HEK293 (cell line): ENCODE results near the gene PSMC3.

Experiments
- GLIS1 ChIP-seq: fragments of 450-650 bp; formaldehyde crosslinking; IDR thresholded peaks from 2 replicates; pipeline ENCODE4 v1.5.1; 2016; ENCODE audit warnings: missing biosample characterization, missing genetic modification characterization
- HOXA7 ChIP-seq: sonication (generic); formaldehyde crosslinking; IDR thresholded peaks from 2 replicates; pipeline ENCODE4 v1.8.1; 2022; ENCODE audit warnings: missing genetic modification reagents, borderline replicate concordance
- HOXD13 ChIP-seq: sonication (generic); formaldehyde crosslinking; IDR thresholded peaks from 2 replicates; pipeline ENCODE4 v1.8.0; 2022; ENCODE audit warnings: missing genetic modification reagents, borderline replicate concordance
- KLF7 ChIP-seq: fragments of 450-650 bp; formaldehyde crosslinking; IDR thresholded peaks from 2 replicates; pipeline ENCODE4 v1.5.1; 2016; ENCODE audit warnings: missing biosample characterization, missing genetic modification characterization, borderline replicate concordance
- MEIS1 ChIP-seq: sonication (generic); formaldehyde crosslinking; IDR thresholded peaks from 2 replicates; pipeline ENCODE4 v1.8.1; 2022; ENCODE audit warnings: missing genetic modification reagents, mild to moderate bottlenecking, borderline replicate concordance
- SP2 ChIP-seq: fragments of 450-650 bp; formaldehyde crosslinking; IDR thresholded peaks from 2 replicates; pipeline ENCODE4 v1.5.1; 2016; ENCODE audit warnings: missing biosample characterization, missing genetic modification characterization
- SP7 ChIP-seq: fragments of 450-650 bp; formaldehyde crosslinking; IDR thresholded peaks from 2 replicates; pipeline ENCODE4 v1.5.1; 2016; ENCODE audit warnings: missing biosample characterization, missing genetic modification characterization
- TRIM28 ChIP-seq: IDR thresholded peaks from 2 replicates; pipeline ENCODE4 v1.6.1; 2011; ENCODE audit warnings: low read length, control low read depth, borderline replicate concordance
- WT1 ChIP-seq: fragments of 450-650 bp; formaldehyde crosslinking; IDR thresholded peaks from 2 replicates; pipeline ENCODE4 v1.5.1; 2016; ENCODE audit warnings: missing biosample characterization, missing genetic modification characterization
- YY1 ChIP-seq: fragments of 450-650 bp; formaldehyde crosslinking; IDR thresholded peaks from 2 replicates; pipeline ENCODE4 v1.5.1; 2018; ENCODE audit warnings: missing biosample characterization, missing genetic modification characterization
- ZBTB1 ChIP-seq: fragments of 450-650 bp; formaldehyde crosslinking; IDR thresholded peaks from 2 replicates; pipeline ENCODE4 v1.5.1; 2016; ENCODE audit warnings: missing biosample characterization, missing genetic modification characterization
- ZBTB17 ChIP-seq: fragments of 450-650 bp; formaldehyde crosslinking; IDR thresholded peaks from 2 replicates; pipeline ENCODE4 v1.5.1; 2016; ENCODE audit warnings: missing biosample characterization, missing genetic modification characterization
- ZBTB7A ChIP-seq: fragments of 450-650 bp; formaldehyde crosslinking; IDR thresholded peaks from 2 replicates; pipeline ENCODE4 v1.5.1; 2016; ENCODE audit warnings: low read depth, missing biosample characterization, missing genetic modification characterization
- ZEB2 ChIP-seq: fragments of 450-650 bp; formaldehyde crosslinking; IDR thresholded peaks from 2 replicates; pipeline ENCODE4 v1.5.1; 2016; ENCODE audit warnings: missing biosample characterization, missing genetic modification characterization
- ZFP37 ChIP-seq: fragments of 450-650 bp; formaldehyde crosslinking; IDR thresholded peaks from 2 replicates; pipeline ENCODE4 v1.5.1; 2016; ENCODE audit warnings: missing biosample characterization, missing genetic modification characterization
- ZNF112 ChIP-seq: fragments of 450-650 bp; formaldehyde crosslinking; IDR thresholded peaks from 2 replicates; pipeline ENCODE4 v1.5.0; 2017; ENCODE audit warnings: missing biosample characterization, missing genetic modification characterization
- ZNF175 ChIP-seq: fragments of 450-650 bp; formaldehyde crosslinking; IDR thresholded peaks from 2 replicates; pipeline ENCODE4 v1.5.1; 2016; ENCODE audit warnings: missing biosample characterization, missing genetic modification characterization
- ZNF202 ChIP-seq: fragments of 450-650 bp; formaldehyde crosslinking; IDR thresholded peaks from 2 replicates; pipeline ENCODE4 v1.5.1; 2016; ENCODE audit warnings: missing biosample characterization, missing genetic modification characterization, borderline replicate concordance
- ZNF24 ChIP-seq: fragments of 450-650 bp; formaldehyde crosslinking; IDR thresholded peaks from 2 replicates; pipeline ENCODE4 v1.5.1; 2016; ENCODE audit warnings: missing biosample characterization, missing genetic modification characterization
- ZNF266 ChIP-seq: fragments of 450-650 bp; formaldehyde crosslinking; IDR thresholded peaks from 2 replicates; pipeline ENCODE4 v1.5.1; 2016; ENCODE audit warnings: missing biosample characterization, missing genetic modification characterization, low read depth
- ZNF404 ChIP-seq: fragments of 450-650 bp; formaldehyde crosslinking; IDR thresholded peaks from 2 replicates; pipeline ENCODE4 v1.5.1; 2017; ENCODE audit warnings: missing biosample characterization, missing genetic modification characterization
- ZNF549 ChIP-seq: fragments of 450-650 bp; IDR thresholded peaks from 2 replicates; pipeline ENCODE4 v1.5.1; 2018; ENCODE audit warnings: missing biosample characterization, missing genetic modification characterization, mild to moderate bottlenecking, inconsistent platforms, moderate library complexity
- ZNF677 ChIP-seq: fragments of 450-650 bp; IDR thresholded peaks from 2 replicates; pipeline ENCODE4 v1.5.0; 2018; ENCODE audit warnings: missing biosample characterization, mild to moderate bottlenecking, missing genetic modification characterization, moderate library complexity
- ZNF707 ChIP-seq: fragments of 450-650 bp; formaldehyde crosslinking; IDR thresholded peaks from 2 replicates; pipeline ENCODE4 v1.5.1; 2016; ENCODE audit warnings: missing biosample characterization, missing genetic modification characterization
- TF ChIP-seq, protein P1 (sequence below): fragments of 450-650 bp; formaldehyde crosslinking; IDR thresholded peaks from 2 replicates; pipeline ENCODE4 v1.5.1; 2017; ENCODE audit warnings: missing biosample characterization, missing genetic modification characterization
- TF ChIP-seq, protein P2 (sequence below): fragments of 450-650 bp; formaldehyde crosslinking; IDR thresholded peaks from 2 replicates; pipeline ENCODE4 v1.5.1; 2016; ENCODE audit warnings: missing biosample characterization, missing genetic modification characterization
- TF ChIP-seq, protein P3 (sequence below): fragments of 450-650 bp; formaldehyde crosslinking; IDR thresholded peaks from 2 replicates; pipeline ENCODE4 v1.5.1; 2017; ENCODE audit warnings: missing biosample characterization, mild to moderate bottlenecking, missing genetic modification characterization, moderate library complexity
- TF ChIP-seq, protein P4 (sequence below): fragments of 450-650 bp; formaldehyde crosslinking; IDR thresholded peaks from 2 replicates; pipeline ENCODE4 v1.5.1; 2017; ENCODE audit warnings: missing biosample characterization, missing genetic modification characterization
- TF ChIP-seq, protein P5 (sequence below): fragments of 450-650 bp; formaldehyde crosslinking; IDR thresholded peaks from 2 replicates; pipeline ENCODE4 v1.5.1; 2016; ENCODE audit warnings: missing biosample characterization, missing genetic modification characterization
- TF ChIP-seq, protein P6 (sequence below): sonication (generic); formaldehyde crosslinking; IDR thresholded peaks from 2 replicates; pipeline ENCODE4 v1.8.1; 2022; ENCODE audit warnings: mild to moderate bottlenecking, moderate library complexity, missing genetic modification reagents
- TF ChIP-seq, protein P7 (sequence below): fragments of 450-650 bp; formaldehyde crosslinking; IDR thresholded peaks from 2 replicates; pipeline ENCODE4 v1.5.1; 2016; ENCODE audit warnings: missing biosample characterization, missing genetic modification characterization, low read depth

The PSMC3 gene

DNA sequence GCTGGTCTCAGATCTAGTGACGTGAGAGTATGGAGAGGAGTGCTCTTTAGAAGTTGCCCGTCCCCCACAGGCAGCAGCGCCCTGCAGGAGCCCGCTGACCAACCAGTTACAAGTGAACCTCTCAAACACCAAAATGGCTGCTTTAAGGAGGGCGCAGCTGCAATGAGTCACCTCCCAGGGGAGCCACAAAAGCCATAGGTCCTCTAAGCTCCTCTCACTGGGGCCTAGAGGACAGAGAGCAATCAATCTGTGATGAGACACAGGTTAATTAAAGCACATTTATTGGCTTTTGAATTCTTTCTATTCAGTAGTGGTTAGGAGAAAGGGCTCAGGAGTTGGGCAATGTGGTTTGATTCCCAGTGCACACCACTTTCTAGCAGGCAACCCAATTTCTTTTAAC is 38.2 kb upstream of the PSMC3 start (continued):
- TF ChIP-seq MEIS1 (CRISPR knock-in tag), result no peak
- no peak for TF ChIP-seq HOXD13 (CRISPR knock-in tag)
- TF ChIP-seq ZNF266 (tag by site-specific recombination), result no peak
- TF ChIP-seq, protein P1, sequence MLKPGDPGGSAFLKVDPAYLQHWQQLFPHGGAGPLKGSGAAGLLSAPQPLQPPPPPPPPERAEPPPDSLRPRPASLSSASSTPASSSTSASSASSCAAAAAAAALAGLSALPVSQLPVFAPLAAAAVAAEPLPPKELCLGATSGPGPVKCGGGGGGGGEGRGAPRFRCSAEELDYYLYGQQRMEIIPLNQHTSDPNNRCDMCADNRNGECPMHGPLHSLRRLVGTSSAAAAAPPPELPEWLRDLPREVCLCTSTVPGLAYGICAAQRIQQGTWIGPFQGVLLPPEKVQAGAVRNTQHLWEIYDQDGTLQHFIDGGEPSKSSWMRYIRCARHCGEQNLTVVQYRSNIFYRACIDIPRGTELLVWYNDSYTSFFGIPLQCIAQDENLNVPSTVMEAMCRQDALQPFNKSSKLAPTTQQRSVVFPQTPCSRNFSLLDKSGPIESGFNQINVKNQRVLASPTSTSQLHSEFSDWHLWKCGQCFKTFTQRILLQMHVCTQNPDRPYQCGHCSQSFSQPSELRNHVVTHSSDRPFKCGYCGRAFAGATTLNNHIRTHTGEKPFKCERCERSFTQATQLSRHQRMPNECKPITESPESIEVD (tag by site-specific recombination), result peak; percentile 50
- TF ChIP-seq, protein P2, sequence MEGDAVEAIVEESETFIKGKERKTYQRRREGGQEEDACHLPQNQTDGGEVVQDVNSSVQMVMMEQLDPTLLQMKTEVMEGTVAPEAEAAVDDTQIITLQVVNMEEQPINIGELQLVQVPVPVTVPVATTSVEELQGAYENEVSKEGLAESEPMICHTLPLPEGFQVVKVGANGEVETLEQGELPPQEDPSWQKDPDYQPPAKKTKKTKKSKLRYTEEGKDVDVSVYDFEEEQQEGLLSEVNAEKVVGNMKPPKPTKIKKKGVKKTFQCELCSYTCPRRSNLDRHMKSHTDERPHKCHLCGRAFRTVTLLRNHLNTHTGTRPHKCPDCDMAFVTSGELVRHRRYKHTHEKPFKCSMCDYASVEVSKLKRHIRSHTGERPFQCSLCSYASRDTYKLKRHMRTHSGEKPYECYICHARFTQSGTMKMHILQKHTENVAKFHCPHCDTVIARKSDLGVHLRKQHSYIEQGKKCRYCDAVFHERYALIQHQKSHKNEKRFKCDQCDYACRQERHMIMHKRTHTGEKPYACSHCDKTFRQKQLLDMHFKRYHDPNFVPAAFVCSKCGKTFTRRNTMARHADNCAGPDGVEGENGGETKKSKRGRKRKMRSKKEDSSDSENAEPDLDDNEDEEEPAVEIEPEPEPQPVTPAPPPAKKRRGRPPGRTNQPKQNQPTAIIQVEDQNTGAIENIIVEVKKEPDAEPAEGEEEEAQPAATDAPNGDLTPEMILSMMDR (tag by site-specific recombination), result no peak
- TF ChIP-seq ZNF404, result no peak
- TF ChIP-seq, protein P3, sequence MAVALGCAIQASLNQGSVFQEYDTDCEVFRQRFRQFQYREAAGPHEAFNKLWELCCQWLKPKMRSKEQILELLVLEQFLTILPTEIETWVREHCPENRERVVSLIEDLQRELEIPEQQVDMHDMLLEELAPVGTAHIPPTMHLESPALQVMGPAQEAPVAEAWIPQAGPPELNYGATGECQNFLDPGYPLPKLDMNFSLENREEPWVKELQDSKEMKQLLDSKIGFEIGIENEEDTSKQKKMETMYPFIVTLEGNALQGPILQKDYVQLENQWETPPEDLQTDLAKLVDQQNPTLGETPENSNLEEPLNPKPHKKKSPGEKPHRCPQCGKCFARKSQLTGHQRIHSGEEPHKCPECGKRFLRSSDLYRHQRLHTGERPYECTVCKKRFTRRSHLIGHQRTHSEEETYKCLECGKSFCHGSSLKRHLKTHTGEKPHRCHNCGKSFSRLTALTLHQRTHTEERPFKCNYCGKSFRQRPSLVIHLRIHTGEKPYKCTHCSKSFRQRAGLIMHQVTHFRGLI (tag by site-specific recombination), result peak; percentile 75; the same call in 1 of the 2 replicates
- no peak for TF ChIP-seq ZNF175
- TF ChIP-seq ZNF24 (tag by site-specific recombination), result peak; percentile 78; the same call in 1 of the 2 replicates
- TF ChIP-seq, protein P4, sequence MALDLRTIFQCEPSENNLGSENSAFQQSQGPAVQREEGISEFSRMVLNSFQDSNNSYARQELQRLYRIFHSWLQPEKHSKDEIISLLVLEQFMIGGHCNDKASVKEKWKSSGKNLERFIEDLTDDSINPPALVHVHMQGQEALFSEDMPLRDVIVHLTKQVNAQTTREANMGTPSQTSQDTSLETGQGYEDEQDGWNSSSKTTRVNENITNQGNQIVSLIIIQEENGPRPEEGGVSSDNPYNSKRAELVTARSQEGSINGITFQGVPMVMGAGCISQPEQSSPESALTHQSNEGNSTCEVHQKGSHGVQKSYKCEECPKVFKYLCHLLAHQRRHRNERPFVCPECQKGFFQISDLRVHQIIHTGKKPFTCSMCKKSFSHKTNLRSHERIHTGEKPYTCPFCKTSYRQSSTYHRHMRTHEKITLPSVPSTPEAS (tag by site-specific recombination), result no peak
- TF ChIP-seq ZNF677 (tag by site-specific recombination), result no peak
- TF ChIP-seq ZEB2, result peak; percentile 88
- TF ChIP-seq, protein P5, sequence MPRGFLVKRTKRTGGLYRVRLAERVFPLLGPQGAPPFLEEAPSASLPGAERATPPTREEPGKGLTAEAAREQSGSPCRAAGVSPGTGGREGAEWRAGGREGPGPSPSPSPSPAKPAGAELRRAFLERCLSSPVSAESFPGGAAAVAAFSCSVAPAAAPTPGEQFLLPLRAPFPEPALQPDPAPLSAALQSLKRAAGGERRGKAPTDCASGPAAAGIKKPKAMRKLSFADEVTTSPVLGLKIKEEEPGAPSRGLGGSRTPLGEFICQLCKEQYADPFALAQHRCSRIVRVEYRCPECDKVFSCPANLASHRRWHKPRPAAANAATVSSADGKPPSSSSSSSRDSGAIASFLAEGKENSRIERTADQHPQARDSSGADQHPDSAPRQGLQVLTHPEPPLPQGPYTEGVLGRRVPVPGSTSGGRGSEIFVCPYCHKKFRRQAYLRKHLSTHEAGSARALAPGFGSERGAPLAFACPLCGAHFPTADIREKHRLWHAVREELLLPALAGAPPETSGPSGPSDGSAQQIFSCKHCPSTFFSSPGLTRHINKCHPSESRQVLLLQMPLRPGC (tag by site-specific recombination), result 0 out of 2 replicates have a peak, but pooled peaks have one; percentile 59
- no peak for TF ChIP-seq HOXA7 (CRISPR knock-in tag)
- peak; percentile 73 for TF ChIP-seq ZBTB17 (tag by site-specific recombination)
- TF ChIP-seq KLF7 (tag by site-specific recombination), result no peak
- TF ChIP-seq SP7 (tag by site-specific recombination), result peak; percentile 84
- no peak for TF ChIP-seq TRIM28
- peak; percentile 78 for TF ChIP-seq WT1
- TF ChIP-seq, protein P6, sequence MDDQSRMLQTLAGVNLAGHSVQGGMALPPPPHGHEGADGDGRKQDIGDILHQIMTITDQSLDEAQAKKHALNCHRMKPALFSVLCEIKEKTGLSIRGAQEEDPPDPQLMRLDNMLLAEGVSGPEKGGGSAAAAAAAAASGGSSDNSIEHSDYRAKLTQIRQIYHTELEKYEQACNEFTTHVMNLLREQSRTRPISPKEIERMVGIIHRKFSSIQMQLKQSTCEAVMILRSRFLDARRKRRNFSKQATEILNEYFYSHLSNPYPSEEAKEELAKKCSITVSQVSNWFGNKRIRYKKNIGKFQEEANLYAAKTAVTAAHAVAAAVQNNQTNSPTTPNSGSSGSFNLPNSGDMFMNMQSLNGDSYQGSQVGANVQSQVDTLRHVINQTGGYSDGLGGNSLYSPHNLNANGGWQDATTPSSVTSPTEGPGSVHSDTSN (CRISPR knock-in tag), result no peak
- TF ChIP-seq ZBTB1 (tag by site-specific recombination), result no peak
- TF ChIP-seq, protein P7, sequence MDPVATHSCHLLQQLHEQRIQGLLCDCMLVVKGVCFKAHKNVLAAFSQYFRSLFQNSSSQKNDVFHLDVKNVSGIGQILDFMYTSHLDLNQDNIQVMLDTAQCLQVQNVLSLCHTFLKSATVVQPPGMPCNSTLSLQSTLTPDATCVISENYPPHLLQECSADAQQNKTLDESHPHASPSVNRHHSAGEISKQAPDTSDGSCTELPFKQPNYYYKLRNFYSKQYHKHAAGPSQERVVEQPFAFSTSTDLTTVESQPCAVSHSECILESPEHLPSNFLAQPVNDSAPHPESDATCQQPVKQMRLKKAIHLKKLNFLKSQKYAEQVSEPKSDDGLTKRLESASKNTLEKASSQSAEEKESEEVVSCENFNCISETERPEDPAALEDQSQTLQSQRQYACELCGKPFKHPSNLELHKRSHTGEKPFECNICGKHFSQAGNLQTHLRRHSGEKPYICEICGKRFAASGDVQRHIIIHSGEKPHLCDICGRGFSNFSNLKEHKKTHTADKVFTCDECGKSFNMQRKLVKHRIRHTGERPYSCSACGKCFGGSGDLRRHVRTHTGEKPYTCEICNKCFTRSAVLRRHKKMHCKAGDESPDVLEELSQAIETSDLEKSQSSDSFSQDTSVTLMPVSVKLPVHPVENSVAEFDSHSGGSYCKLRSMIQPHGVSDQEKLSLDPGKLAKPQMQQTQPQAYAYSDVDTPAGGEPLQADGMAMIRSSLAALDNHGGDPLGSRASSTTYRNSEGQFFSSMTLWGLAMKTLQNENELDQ (tag by site-specific recombination), result no peak
- no peak for TF ChIP-seq ZFP37 (tag by site-specific recombination)
- no peak for TF ChIP-seq ZNF202 (tag by site-specific recombination)
- TF ChIP-seq GLIS1 (tag by site-specific recombination), result no peak
- TF ChIP-seq SP2 (tag by site-specific recombination), result peak; percentile 45; the same call in 1 of the 2 replicates
- TF ChIP-seq ZNF707 (tag by site-specific recombination), result no peak
- TF ChIP-seq ZNF549 (tag by site-specific recombination), result no peak
- no peak for TF ChIP-seq YY1 (tag by site-specific recombination)
- no peak for TF ChIP-seq ZNF112
- no peak for TF ChIP-seq ZBTB7A
